GM08714 (cell line): ENCODE data around the gene RCAN3.
"Not testable (repeated sequence)": the region's sequence is repeated elsewhere in the genome, so short reads cannot be mapped to it uniquely, and the experiment has no call there.

Source experiments
- H3K4me3 ChIP-seq: fragments of 200-500 bp; sonication (Bioruptor generic); 2 replicates; pipeline ENCODE4 v1.5.1; 2014; ENCODE audit warnings: mild to moderate bottlenecking, low read length, inconsistent platforms
- ZNF274 ChIP-seq: IDR thresholded peaks from 2 replicates; pipeline ENCODE4 v1.6.1; 2012; ENCODE audit warnings: mild to moderate bottlenecking, low read depth, low read length

Gene RCAN3

GRCh38 chr1:24474193-24474592, 28.4 kb upstream of the RCAN3 start:
- no peak overlapping the region for H3K4me3 ChIP-seq
- no peak for TF ChIP-seq ZNF274

DNA sequence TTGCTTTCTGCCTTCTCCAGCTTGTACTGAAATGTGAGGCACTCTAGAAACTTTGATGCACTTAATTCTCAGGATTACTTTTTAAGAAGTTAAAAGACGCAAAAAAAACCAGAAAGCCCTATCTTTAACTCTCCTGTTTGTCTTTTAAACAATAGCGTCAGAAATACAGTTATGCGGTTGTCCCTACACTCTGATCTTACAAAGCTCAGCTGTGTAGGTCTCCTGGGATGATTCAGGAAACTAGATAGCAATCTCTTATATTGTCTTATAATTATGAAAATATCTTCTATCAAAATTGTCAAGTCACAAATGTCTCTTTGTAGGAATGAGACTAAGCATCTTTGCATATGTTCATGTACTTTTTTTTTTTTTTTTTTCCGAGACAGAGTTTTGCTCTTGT, 26.9 kb upstream of the RCAN3 start:
- TF ChIP-seq ZNF274, result no peak
- H3K4me3 ChIP-seq, result no peak overlapping the region

GRCh38 chr1:24476571-24476970, 26.1 kb upstream of the RCAN3 start:
- no peak for TF ChIP-seq ZNF274
- H3K4me3 ChIP-seq, result no peak overlapping the region

DNA sequence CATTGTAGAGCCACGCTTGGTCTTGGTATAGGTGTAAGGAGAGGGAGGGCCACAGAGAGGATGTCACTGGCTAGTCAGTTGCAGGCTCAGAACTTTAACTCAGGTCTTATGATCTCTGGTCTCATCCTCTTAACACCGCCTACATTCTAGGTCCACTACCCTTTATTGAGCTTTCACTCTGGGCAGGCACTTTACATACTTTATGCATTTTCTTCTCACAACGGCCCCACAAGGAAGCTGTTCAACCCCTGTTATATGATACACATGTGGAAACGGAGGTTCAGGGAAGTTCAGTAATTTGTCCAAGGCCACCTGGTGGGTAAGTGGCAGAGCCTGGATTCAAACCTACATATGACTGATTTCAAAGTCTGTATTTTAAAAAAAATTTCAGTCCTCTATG, 25.3 kb upstream of the RCAN3 start:
- H3K4me3 ChIP-seq, result no peak overlapping the region
- no peak for TF ChIP-seq ZNF274

- no peak overlapping the region for H3K4me3 ChIP-seq
- no peak for TF ChIP-seq ZNF274
These were observed 21.5 kb upstream of the RCAN3 start for GRCh38 chr1:24481101-24481500.

- H3K4me3 ChIP-seq, result no peak overlapping the region
- no peak for TF ChIP-seq ZNF274
These were observed 20.6 kb upstream of the RCAN3 start for GRCh38 chr1:24481843-24482610.

GRCh38 chr1:24483441-24483840, 19.2 kb upstream of the RCAN3 start:
- TF ChIP-seq ZNF274, result no peak

GRCh38 chr1:24484199-24484598, 18.4 kb upstream of the RCAN3 start:
- H3K4me3 ChIP-seq, result no peak overlapping the region
- TF ChIP-seq ZNF274, result no peak

More at GRCh38 chr1:24483441-24483840, 19.2 kb upstream of the RCAN3 start:
- H3K4me3 ChIP-seq, result no peak overlapping the region

DNA sequence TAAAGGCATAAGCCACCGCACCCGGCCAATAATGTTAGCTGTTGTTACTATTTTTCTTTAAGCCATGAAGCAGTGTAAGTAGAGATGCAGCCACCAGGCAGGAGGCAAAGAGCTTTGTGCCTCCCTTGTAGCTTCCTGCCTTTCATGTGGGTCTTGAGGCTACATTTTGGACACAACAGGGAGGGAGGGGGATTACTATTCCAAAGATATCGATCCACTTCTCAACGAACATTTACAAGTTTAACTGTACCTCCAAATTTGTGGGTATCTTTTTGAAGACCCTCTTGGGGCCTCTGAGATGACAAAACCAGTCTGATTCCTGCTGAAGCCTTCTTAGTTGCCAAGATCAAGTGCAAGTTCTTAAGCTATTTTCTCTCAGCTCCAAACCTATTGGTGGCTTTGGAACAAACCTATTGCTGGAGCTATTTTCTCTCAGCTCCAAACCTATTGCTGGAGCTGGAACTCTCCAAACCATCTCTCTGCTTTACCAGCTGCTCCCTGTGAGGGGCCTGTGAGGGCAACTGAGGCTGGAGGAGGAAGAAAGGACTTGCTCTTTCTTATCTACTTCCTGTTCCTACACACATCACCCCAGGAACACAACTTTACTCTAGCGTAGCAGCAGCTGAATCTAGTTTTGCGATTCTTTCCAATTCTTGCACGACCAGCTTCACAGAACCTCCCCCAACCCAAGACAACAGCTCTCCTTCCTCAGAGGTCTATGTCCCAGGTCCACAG, 16.1 kb upstream of the RCAN3 start:
- no peak overlapping the region for H3K4me3 ChIP-seq

DNA sequence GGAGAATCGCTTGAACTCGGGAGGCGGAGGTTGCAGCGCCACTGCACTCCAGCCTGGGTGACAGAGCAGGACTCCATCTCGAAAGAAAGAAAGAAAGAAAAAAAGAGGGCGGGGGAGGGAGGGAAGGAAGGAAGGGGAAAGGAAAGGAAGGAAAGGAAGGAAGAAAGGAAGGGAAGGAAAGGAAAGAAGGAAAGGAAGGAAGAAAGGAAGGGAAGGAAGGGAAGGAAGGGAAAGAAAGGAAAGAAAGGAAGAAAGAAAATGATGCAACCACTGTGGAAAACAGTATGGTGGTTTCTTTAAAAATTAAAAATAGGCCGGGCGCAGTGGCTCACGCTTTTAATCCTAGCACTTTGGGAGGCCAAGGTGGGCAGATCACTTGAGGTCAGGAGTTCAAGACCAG, 15.2 kb upstream of the RCAN3 start:
- no peak overlapping the region for H3K4me3 ChIP-seq
- TF ChIP-seq ZNF274, result no peak

More for the DNA sequence above, 16.1 kb upstream of the RCAN3 start:
- TF ChIP-seq ZNF274, result no peak

GRCh38 chr1:24488159-24488558, 14.5 kb upstream of the RCAN3 start:
- H3K4me3 ChIP-seq, result not testable (repeated sequence)

DNA sequence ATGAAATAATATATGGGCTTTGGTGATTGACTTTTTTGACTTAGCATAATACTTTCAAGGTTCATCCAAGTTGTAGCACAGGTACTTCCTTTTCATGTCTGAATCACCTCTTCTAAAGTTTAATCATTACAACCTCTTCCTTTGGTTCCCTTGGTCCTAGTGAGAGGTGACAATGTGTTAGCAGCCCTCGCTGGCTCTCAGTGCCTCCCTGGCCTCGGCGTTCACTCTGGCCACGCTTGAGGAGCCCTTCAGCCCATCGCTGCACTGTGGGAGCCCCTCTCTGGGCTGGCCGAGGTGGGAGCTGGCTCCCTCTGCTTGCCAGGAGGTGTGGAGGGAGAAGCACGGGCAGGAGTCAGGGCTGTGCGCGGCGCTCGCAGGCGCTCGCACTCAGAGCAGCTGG, 13.0 kb upstream of the RCAN3 start:
- TF ChIP-seq ZNF274, result no peak
- no peak overlapping the region for H3K4me3 ChIP-seq

DNA sequence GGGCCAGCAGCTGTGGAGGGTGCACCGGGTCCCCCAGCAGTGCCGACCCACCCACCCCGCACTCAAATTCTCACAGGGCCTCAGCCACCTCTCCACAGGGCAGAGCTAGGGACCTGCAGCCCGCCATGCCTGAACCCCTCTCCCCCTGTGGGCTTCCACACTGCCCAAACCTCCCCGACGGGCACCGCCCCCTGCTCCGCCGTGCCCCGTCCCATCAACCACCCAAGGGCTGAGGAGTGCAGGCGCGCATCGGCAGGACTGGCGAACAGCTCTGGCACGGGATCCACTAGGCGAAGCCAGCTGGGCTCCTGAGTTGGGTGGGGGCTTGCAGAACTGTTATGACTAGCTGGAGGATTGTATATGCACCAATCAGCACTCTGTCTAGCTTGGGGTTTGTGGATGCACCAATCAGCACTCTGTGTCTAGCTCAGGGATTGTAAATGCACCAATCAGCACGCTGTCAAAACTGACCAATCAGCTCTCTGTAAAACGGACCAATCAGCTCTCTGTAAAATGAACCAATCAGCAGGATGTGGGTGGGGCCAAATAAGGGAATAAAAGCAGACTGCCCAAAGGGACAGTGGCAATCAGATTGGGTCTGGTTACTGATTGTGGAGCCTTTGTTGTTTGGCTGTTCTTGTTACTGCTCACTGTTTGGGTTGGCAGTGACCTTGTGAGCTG, 12.4 kb upstream of the RCAN3 start:
- no peak for TF ChIP-seq ZNF274
- no peak overlapping the region for H3K4me3 ChIP-seq

GRCh38 chr1:24491577-24492360, 10.9 kb upstream of the RCAN3 start:
- H3K4me3 ChIP-seq, result no peak overlapping the region

GRCh38 chr1:24492935-24493334, 9.7 kb upstream of the RCAN3 start:
- not testable (repeated sequence) for H3K4me3 ChIP-seq

More at GRCh38 chr1:24491577-24492360, 10.9 kb upstream of the RCAN3 start:
- no peak for TF ChIP-seq ZNF274
